GM12864 (cell line): Measurements from ENCODE around the gene LOXL1.
A peak's percentile ranks its signal among the peaks of the same experiment; 100 is the strongest.

Source experiments
- DNase-seq: peaks from one replicate; pipeline ENCODE4 v3.0.0-alpha.2; 2011; ENCODE audit warnings: low read depth
- H3K4me3 ChIP-seq: 2 replicates; pipeline ENCODE4 v1.5.1; 2011; ENCODE audit warnings: mild to moderate bottlenecking, low read depth, low read length, control low read depth
- CTCF ChIP-seq: IDR thresholded peaks from 2 replicates; pipeline ENCODE4 v1.5.1; 2011; ENCODE audit warnings: low read depth, mild to moderate bottlenecking, moderate library complexity, low read length, control low read depth, inconsistent platforms; ENCODE audit errors: missing control alignments

Gene LOXL1

GRCh38 chr15:73923488-73924164 is 2.6 kb upstream of the LOXL1 start:
- TF ChIP-seq CTCF, result no peak
- no peak for DNase-seq
- H3K4me3 ChIP-seq, result no peak overlapping the region

GRCh38 chr15:73924171-73924921 is 1.9 kb upstream of the LOXL1 start:
- DNase-seq, result no peak
- H3K4me3 ChIP-seq, result no peak overlapping the region
- TF ChIP-seq CTCF, result no peak

GRCh38 chr15:73925848-73926218 is 429 bp upstream of the LOXL1 start:
- no peak for TF ChIP-seq CTCF
- no peak for DNase-seq
- no peak overlapping the region for H3K4me3 ChIP-seq

- no peak for DNase-seq
- H3K4me3 ChIP-seq, result no peak overlapping the region
- TF ChIP-seq CTCF, result no peak
Measured at GRCh38 chr15:73927003-73927475, 777 bp downstream of the LOXL1 start.

- H3K4me3 ChIP-seq, result no peak overlapping the region; the same call in 1 of the 2 replicates
- TF ChIP-seq CTCF, result peak; percentile 27
- DNase-seq, result no peak
Measured at GRCh38 chr15:73927476-73928240, 1.4 kb downstream of the LOXL1 start.

GRCh38 chr15:73928241-73928579 is 1.9 kb downstream of the LOXL1 start:
- no peak for TF ChIP-seq CTCF
- no peak for DNase-seq
- H3K4me3 ChIP-seq, result no peak overlapping the region
